ENCODE measurements around the gene PCYOX1L. TPM values are rescaled to one million over a fixed set of nuclear protein-coding genes. Genes with fewer than 3 reads are reported as not detected.

Gene PCYOX1L
- total and polyA plus RNA-seq, 3 experiments from 2014 or later: 11.9 to 23.3 (median 22.6) TPM

GRCh38 chr5:149418910-149419531 is 61.2 kb downstream of the PCYOX1L start:
- Histone ChIP-seq H3K27me3 (ENCODE audit: insufficient read depth, low read length, poor library complexity, severe bottlenecking) (no peaks in the 10 kb centered on the region), H3K4me1 (ENCODE audit: insufficient read depth, low read length) (peaks cover 6% of the 10 kb centered on the region), H3K4me3 (ENCODE audit: low read length) (no peak overlapping the region), H3K36me3 (ENCODE audit: insufficient read depth, low read length) (no peaks in the 10 kb centered on the region), H3K27ac (ENCODE audit: low read depth, low read length) (no peak overlapping the region), H3K9me3 (ENCODE audit: low read length) (no peaks in the 10 kb centered on the region)
- Mint-ChIP-seq H3K27me3 (peaks cover 5 to 22% of the 10 kb centered on the region in 2 donors), H3K4me3 (no peak overlapping the region), H3K36me3 (peaks cover 0 to 1% (median 0%) of the 10 kb centered on the region in 3 donors), H3K27ac (no peak overlapping the region), H3K9me3 (no peaks in the 10 kb centered on the region), H3K4me1 (no peaks in the 10 kb centered on the region)
- DNase-seq: no peak
- ChIA-PET POLR2A (no interaction called here), CTCF (interaction anchor here (1.3 to 1.5 kb wide), 2 partner anchors 33 to 102 kb away, joined by 3 to 4 read pairs; no protein-coding TSS in a partner anchor)

Other genes with a start within 250 kb of the PCYOX1L start
- under 1 TPM in 1 of 2 experiments, not detected in 1; 0.09 TPM for gene ABLIM3, start 216.6 kb upstream of the PCYOX1L start, total RNA-seq
- not detected for gene ABLIM3, start 216.6 kb upstream of the PCYOX1L start, polyA plus RNA-seq
- gene AFAP1L1, start 86.2 kb upstream of the PCYOX1L start, total RNA-seq: under 1 TPM in 1 of 2 experiments, not detected in 1; 0.18 TPM
- gene AFAP1L1, start 86.2 kb upstream of the PCYOX1L start, polyA plus RNA-seq: not detected
- 10 to 100 TPM; 33.4 to 36.5 TPM for gene GRPEL2, start 12.5 kb upstream of the PCYOX1L start, total RNA-seq
- gene GRPEL2, start 12.5 kb upstream of the PCYOX1L start, polyA plus RNA-seq: 4.5 TPM
- gene IL17B, start 21.2 kb downstream of the PCYOX1L start, total RNA-seq: not detected
- not detected for gene IL17B, start 21.2 kb downstream of the PCYOX1L start, polyA plus RNA-seq
- gene CSNK1A1, start 193.4 kb downstream of the PCYOX1L start, total RNA-seq: 100 to 1,000 TPM; 177 to 187 TPM
- 118 TPM for gene CSNK1A1, start 193.4 kb downstream of the PCYOX1L start, polyA plus RNA-seq
- under 1 TPM; 0.13 to 0.53 TPM for gene ARHGEF37, start 223.5 kb downstream of the PCYOX1L start, total RNA-seq
- gene ARHGEF37, start 223.5 kb downstream of the PCYOX1L start, polyA plus RNA-seq: not detected

Data from CD8-positive, alpha-beta memory T cell (primary cell).